Naive thymus-derived CD4-positive, alpha-beta T cell (primary cell): ENCODE data around the gene CLBA1. TPM values are rescaled to one million over a fixed set of nuclear protein-coding genes. Genes with fewer than 3 reads are reported as not detected.
"Not testable (repeated sequence)": the region's sequence is repeated elsewhere in the genome, so short reads cannot be mapped to it uniquely, and the experiment has no call there.

Experiments used
- ATAC-seq: fragments of 150-1000 bp; cut with Tn5 transposase; 2 replicates; pipeline ENCODE4 v1.10.0; 2021; ENCODE audit warnings: mild to moderate bottlenecking, moderate library complexity
- CTCF ChIA-PET: fragments of 350-600 bp; sonication (Branson Sonifier 250); formaldehyde crosslinking; loops from one replicate; lab custom pipeline; 2021; ENCODE audit warnings: antibody characterized with exemption; lab: Charles Lee
- POLR2A ChIA-PET: fragments of 350-600 bp; sonication (Branson Sonifier 250); formaldehyde crosslinking; loops from one replicate; lab custom pipeline; 2021; ENCODE audit warnings: antibody characterized with exemption, inconsistent platforms; lab: Charles Lee
- DNase-seq, 9 donors: peaks; one replicate each; pipeline versions ENCODE4 v3.0.0 to v3.0.0-alpha.2; 2020 to 2022; ENCODE audit warnings: mixed read lengths in 1 of 9
- H3K27ac ChIP-seq: one replicate; pipeline ENCODE4 v1.7.0; 2013; ENCODE audit warnings: mild to moderate bottlenecking, low read depth, low read length, moderate library complexity
- H3K27me3 ChIP-seq, 2 donors: one replicate each; pipeline ENCODE4 v1.7.0; 2013; ENCODE audit warnings: low read length in 2 of 2, mild to moderate bottlenecking in 2 of 2, moderate library complexity in 2 of 2; ENCODE audit not compliant: control insufficient read depth in 2 of 2, insufficient read depth in 2 of 2
- H3K36me3 ChIP-seq, 3 experiments: 1 replicate in 2 of 3; 2 replicates in 1 of 3; pipeline ENCODE4 v1.7.0; 2013; ENCODE audit warnings: low read length in 3 of 3, mild to moderate bottlenecking in 3 of 3, moderate library complexity in 1 of 3; ENCODE audit not compliant: insufficient read depth in 3 of 3, control insufficient read depth in 2 of 3
- H3K4me1 ChIP-seq, 2 donors: one replicate each; pipeline ENCODE4 v1.7.0; 2013; ENCODE audit warnings: low read length in 2 of 2, mild to moderate bottlenecking in 2 of 2, moderate library complexity in 1 of 2; ENCODE audit not compliant: control insufficient read depth in 2 of 2, insufficient read depth in 2 of 2
- H3K4me3 ChIP-seq: 2 replicates; pipeline ENCODE4 v1.7.0; 2013; ENCODE audit warnings: mild to moderate bottlenecking, low read length
- H3K9me3 ChIP-seq, 3 experiments: 1 replicate in 2 of 3; 2 replicates in 1 of 3; pipeline ENCODE4 v1.7.0; 2013; ENCODE audit warnings: low read length in 3 of 3; ENCODE audit not compliant: control insufficient read depth in 2 of 3
- H3K27ac Mint-ChIP-seq, 9 donors: one replicate each; pipeline ENCODE4 v1.8.0; 2020 to 2022; ENCODE audit warnings: mixed read lengths in 9 of 9, mild to moderate bottlenecking in 8 of 9, moderate library complexity in 5 of 9, inconsistent platforms in 2 of 9
- H3K27me3 Mint-ChIP-seq, 5 donors: one replicate each; pipeline ENCODE4 v1.8.0; 2021 to 2022; ENCODE audit warnings: mixed read lengths in 5 of 5, mild to moderate bottlenecking in 1 of 5
- H3K36me3 Mint-ChIP-seq, 5 donors: one replicate each; pipeline ENCODE4 v1.8.0; 2020 to 2022; ENCODE audit warnings: mixed read lengths in 5 of 5, mild to moderate bottlenecking in 3 of 5, inconsistent platforms in 1 of 5
- H3K4me1 Mint-ChIP-seq, 7 donors: one replicate each; pipeline ENCODE4 v1.8.0; 2020 to 2022; ENCODE audit warnings: mixed read lengths in 7 of 7, mild to moderate bottlenecking in 3 of 7, inconsistent platforms in 1 of 7
- H3K4me3 Mint-ChIP-seq, 10 donors: one replicate each; pipeline ENCODE4 v1.8.0; 2020 to 2022; ENCODE audit warnings: mild to moderate bottlenecking in 10 of 10, mixed read lengths in 10 of 10, moderate library complexity in 6 of 10, inconsistent platforms in 2 of 10
- H3K9me3 Mint-ChIP-seq, 11 donors: one replicate each; pipeline ENCODE4 v1.8.0; 2020 to 2022; ENCODE audit warnings: mixed read lengths in 11 of 11, mild to moderate bottlenecking in 4 of 11, inconsistent platforms in 1 of 11, moderate library complexity in 1 of 11
- intact Hi-C, 2 donors: fragments of 100-400 bp; cut with micrococcal nuclease; formaldehyde crosslinking; loops; one replicate each; pipeline ENCODE4 v1.15.1; 2023
- polyA plus RNA-seq, 2 donors: library from polyadenylated mRNA; unstranded; fragments of 300-500 nt; fragmentation: Illumina TruSeq; gene quantifications; one replicate each; pipeline ENCODE4 v1.2.3, GENCODE V29; 2021
- total RNA-seq, 6 experiments: library from RNA in 5 of 6; stranded (reverse) in 5 of 6; gene quantifications; 1 replicate in 5 of 6; 2 replicates in 1 of 6; pipeline ENCODE4 v1.2.3 and lab custom pipeline; 2021 to 2026

Gene CLBA1
- total and polyA plus RNA-seq, 7 experiments from 2014 or later = 0.26 to 2.1 (median 1.1) TPM

DNA sequence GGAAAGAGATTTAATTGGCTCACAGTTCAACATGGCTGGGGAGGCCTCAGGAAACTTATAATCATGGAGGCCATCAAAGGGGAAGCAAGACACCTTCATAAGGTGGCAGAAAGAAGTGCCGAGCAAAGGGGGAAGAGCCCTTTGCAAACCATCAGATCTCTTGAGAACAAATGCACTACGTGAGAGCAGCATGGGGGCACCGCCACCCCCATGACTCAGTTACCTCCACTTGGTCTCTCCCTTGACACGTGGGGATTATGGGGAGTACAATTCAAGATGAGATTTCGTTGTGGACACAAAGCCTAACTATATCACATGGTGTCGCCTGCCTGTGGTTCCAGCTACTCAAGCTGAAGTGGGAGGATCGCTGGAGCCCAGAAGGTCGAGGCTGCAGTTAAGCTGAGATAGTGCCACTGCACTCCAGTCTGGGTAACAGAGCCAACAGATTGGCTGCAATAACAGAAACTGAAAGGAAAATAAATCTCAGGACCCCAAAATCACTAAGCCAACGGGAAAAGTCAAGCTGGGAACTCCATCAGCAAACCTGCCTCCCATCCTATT lies 45.3 kb downstream of the CLBA1 start:
- Mint-ChIP-seq H3K36me3 (peaks cover 0 to 10% (median 0%) of the 10 kb centered on the region in 5 donors), H3K9me3 (peaks cover 0 to 2% (median 0%) of the 10 kb centered on the region in 11 donors), H3K4me1 (peaks cover 10 to 35% (median 23%) of the 10 kb centered on the region in 7 donors), H3K27ac (no peak overlapping the region), H3K4me3 (peak overlapping the region in 2 of 10 donors; percentile 47), H3K27me3 (peaks cover 0 to 7% (median 0%) of the 10 kb centered on the region in 5 donors)
- Histone ChIP-seq H3K4me1 (peaks cover 0 to 6% of the 10 kb centered on the region in 2 donors), H3K27me3 (no peaks in the 10 kb centered on the region), H3K27ac (no peak overlapping the region), H3K36me3 (no peaks in the 10 kb centered on the region), H3K4me3 (no peak overlapping the region), H3K9me3 (no peaks in the 10 kb centered on the region)
- DNase-seq (no peak), ATAC-seq (no peak)
- POLR2A ChIA-PET = interaction anchor here (0.6 to 1.7 kb wide), 2 partner anchors 10 to 12 kb away, joined by 3 to 5 read pairs; partner anchors contain the start of gene CDCA4
- CTCF ChIA-PET = no interaction called here
- intact Hi-C loops = no loop called here

DNA sequence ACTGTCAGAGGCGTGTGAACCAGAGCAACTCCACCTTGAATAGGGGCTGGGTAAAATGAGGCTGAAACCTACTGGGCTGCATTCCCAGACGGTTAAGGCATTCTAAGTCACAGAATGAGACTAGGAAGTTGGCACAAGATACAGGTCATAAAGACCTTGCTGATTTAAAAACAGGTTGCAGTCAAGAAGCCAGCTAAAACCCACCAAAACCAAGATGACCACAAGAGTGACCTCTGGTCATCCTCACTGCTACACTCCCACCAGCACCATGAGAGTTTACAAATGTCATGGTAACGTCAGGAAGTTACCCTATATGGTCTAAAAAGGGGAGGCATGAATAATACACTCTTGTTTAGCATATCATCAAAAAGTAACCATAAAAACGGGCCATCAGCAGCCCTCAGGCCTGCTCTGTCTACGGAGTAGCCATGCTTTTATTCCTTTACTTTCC lies 46.9 kb downstream of the CLBA1 start:
- H3K36me3 Mint-ChIP-seq, DNase-seq, H3K27me3 ChIP-seq, H3K36me3 ChIP-seq, H3K27ac ChIP-seq, H3K9me3 ChIP-seq, ATAC-seq, H3K4me1 ChIP-seq, intact Hi-C loops, H3K27me3 Mint-ChIP-seq, H3K9me3 Mint-ChIP-seq: not testable (repeated sequence)
- peak overlapping the region; percentile 50 for H3K4me3 ChIP-seq
- CTCF ChIA-PET = interaction anchor here (1.1 to 1.5 kb wide), 2 partner anchors 48 to 58 kb away, joined by 4 read pairs; no protein-coding TSS in a partner anchor
- Mint-ChIP-seq H3K4me1 (peaks cover 10 to 31% (median 23%) of the 10 kb centered on the region in 7 donors), H3K4me3 (peak overlapping the region in 9 of 10 donors; percentile 79 to 98 (median 95)), H3K27ac (peak overlapping the region in 5 of 9 donors; percentile 21 to 99 (median 95))
- POLR2A ChIA-PET = interaction anchor here (0.7 to 1.7 kb wide), 5 partner anchors 11 to 52 kb away, joined by 3 to 5 read pairs (median 3); partner anchors contain the start of gene CDCA4

DNA sequence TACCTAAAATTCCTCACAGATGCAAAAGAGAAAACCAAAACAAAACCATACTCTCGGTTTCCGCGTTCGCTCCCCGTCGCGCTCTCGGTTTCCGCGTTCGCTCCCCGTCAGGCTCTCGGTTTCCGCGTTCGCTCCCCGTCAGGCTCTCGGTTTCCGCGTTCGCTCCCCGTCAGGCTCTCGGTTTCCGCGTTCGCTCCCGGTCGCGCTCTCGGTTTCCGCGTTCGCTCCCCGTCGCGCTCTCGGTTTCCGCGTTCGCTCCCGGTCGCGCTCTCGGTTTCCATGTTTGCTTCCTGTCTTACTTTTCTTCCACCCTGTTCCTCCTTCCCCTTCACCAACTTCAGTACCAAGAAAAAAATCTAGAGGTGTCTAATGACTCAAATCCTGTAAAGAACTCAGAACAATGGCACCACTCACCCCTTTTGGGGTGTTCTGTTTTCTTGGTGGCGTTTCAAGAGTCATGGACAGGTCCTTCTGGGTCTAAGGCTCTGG lies 47.9 kb downstream of the CLBA1 start:
- H3K4me1 ChIP-seq, ATAC-seq, H3K9me3 Mint-ChIP-seq, H3K36me3 Mint-ChIP-seq, H3K36me3 ChIP-seq, H3K9me3 ChIP-seq, CTCF ChIA-PET, H3K27me3 ChIP-seq, H3K27me3 Mint-ChIP-seq: not testable (repeated sequence)
- intact Hi-C loops = loop anchor here in 1 of 2 donors (1.0 kb wide), 1 partner anchor 12 kb away; the partner anchor contains the start of gene CDCA4
- POLR2A ChIA-PET = interaction anchor here (1.2 to 2.8 kb wide), 2 partner anchors 13 to 26 kb away, joined by 3 to 11 read pairs; partner anchors contain the start of gene CDCA4
- DNase-seq = peak in 2 of 9 donors; percentile 12 to 29
- peaks cover 9 to 31% (median 23%) of the 10 kb centered on the region in 7 donors for H3K4me1 Mint-ChIP-seq
- peak overlapping the region; percentile 65 to 99 (median 94) for H3K27ac Mint-ChIP-seq
- H3K27ac ChIP-seq = peak overlapping the region; percentile 66
- peak overlapping the region; percentile 50 for H3K4me3 ChIP-seq
- peak overlapping the region; percentile 76 to 98 (median 94) for H3K4me3 Mint-ChIP-seq

DNA sequence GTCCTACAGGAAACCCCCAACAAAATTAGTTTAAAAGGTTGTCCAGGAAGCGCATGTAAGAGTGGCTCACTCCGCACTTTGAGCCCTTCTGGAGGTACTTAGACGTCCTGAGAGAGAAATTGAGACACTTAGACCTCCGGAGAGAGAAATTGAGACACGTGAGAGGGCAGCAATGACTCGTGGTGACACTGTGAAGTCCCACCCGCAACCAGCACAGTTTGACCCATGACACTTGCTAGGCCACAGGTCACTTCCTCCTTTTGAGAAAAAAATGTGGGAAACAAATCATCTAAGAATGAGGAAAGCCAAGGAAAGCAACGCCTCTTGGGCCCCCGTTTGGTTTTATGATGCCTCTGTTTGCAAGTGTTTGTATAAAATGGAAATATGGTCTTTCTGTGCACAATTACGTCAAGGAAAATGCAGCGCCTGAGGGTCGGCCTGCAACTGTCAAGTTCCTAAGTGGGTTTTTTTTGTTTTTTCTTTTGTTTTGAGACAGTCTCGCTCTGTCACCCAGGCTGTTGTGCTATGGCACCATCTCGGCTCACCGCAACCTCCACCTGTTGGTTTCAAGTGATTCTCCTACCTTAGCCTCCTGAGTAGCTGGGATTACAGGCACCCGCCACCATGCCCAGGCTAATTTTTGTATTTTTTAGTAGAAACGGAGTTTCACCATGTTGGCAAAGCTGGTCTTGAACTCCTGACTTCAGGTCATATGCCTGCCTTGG lies 48.9 kb downstream of the CLBA1 start:
- H3K36me3 Mint-ChIP-seq = peaks cover 0 to 4% (median 0%) of the 10 kb centered on the region in 5 donors
- DNase-seq (no peak), ATAC-seq (peak; percentile 60)
- peak overlapping the region in 8 of 9 donors; percentile 82 to 99 (median 94) for H3K27ac Mint-ChIP-seq
- peak overlapping the region in 9 of 10 donors; percentile 79 to 98 (median 95) for H3K4me3 Mint-ChIP-seq
- intact Hi-C loops = no loop called here
- no peaks in the 10 kb centered on the region for H3K36me3 ChIP-seq
- peaks cover 9 to 31% (median 23%) of the 10 kb centered on the region in 7 donors for H3K4me1 Mint-ChIP-seq
- H3K4me1 ChIP-seq = peaks cover 0 to 6% of the 10 kb centered on the region in 2 donors
- no peak overlapping the region for H3K4me3 ChIP-seq
- peaks cover 0 to 1% (median 0%) of the 10 kb centered on the region in 11 donors for H3K9me3 Mint-ChIP-seq
- peaks cover 0 to 7% (median 0%) of the 10 kb centered on the region in 5 donors for H3K27me3 Mint-ChIP-seq
- POLR2A ChIA-PET = interaction anchor here (0.6 to 2.8 kb wide), 5 partner anchors 9 to 1348 kb away, joined by 3 to 11 read pairs (median 3); partner anchors contain the start of gene CDCA4
- CTCF ChIA-PET = interaction anchor here (1.2 kb wide), 1 partner anchor 10 kb away, joined by 8 read pairs; no protein-coding TSS in a partner anchor
- H3K27ac ChIP-seq = no peak overlapping the region
- H3K9me3 ChIP-seq = no peaks in the 10 kb centered on the region
- H3K27me3 ChIP-seq = no peaks in the 10 kb centered on the region

DNA sequence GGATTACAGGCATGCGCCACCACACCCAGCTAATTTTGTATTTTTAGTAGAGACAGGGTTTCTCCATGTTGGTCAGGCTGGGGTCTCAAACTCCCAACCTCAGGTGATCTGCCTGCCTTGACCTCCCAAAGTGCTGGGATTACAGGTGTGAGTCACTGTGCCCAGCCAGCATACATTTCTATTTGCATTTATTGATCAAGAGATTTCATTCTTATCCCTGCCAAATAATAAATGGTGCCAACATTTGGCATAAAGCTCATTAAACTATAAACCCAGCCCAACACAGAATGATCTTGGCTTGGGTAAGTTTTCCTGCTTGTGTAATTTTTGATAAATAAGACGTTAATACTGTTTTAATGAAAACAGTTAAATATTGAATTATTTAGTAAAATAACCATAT lies 50.0 kb downstream of the CLBA1 start:
- ATAC-seq, H3K27ac Mint-ChIP-seq, H3K9me3 Mint-ChIP-seq, H3K4me3 ChIP-seq, H3K27ac ChIP-seq, H3K27me3 ChIP-seq, H3K9me3 ChIP-seq, H3K4me3 Mint-ChIP-seq, intact Hi-C loops, DNase-seq, H3K4me1 ChIP-seq, H3K36me3 Mint-ChIP-seq, H3K27me3 Mint-ChIP-seq, H3K36me3 ChIP-seq: not testable (repeated sequence)
- ChIA-PET CTCF (interaction anchor here (0.6 to 1.2 kb wide), 4 partner anchors 9 to 237 kb away, joined by 3 to 8 read pairs (median 4); no protein-coding TSS in a partner anchor), POLR2A (interaction anchor here (0.6 to 2.8 kb wide), 5 partner anchors 8 to 22 kb away, joined by 3 to 11 read pairs (median 4); partner anchors contain the start of gene CDCA4)
- peaks cover 9 to 29% (median 23%) of the 10 kb centered on the region in 7 donors for H3K4me1 Mint-ChIP-seq

DNA sequence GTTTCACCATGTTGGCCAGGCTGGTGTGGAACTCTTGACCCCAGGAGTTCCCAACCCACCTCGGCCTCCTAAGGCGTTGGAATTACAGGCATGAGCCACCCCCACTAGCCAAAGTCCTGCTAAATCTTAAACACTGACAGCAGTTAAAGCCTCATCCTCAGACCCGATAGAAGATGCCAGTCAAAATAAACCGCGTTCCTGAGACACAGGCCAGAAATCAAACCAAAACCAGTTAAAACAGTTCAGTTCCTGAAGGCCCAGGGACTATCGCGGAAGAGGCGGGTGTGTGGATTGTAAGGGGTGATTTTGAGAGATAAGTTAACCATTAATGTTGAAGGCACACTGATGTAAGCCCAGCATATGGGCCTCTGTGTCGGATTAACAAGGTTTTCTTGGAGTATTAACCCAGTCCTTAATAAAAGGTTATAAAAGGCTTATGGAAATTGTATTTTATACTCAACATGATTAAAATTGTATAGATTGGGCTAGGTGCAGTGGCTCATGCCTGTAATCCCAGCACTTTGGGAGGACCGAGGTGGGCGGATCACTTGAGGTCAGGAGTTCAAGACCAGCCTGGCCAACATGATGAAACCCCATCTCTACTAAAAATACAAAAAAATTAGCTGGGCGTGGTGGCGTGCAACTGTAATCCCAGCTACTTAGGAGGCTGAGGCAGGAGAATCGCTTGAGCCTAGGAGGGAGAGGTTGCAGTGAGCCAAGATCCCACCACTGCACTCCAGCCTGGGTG lies 54.0 kb downstream of the CLBA1 start:
- Mint-ChIP-seq H3K4me3 (no peak overlapping the region), H3K27me3 (peaks cover 0 to 3% (median 0%) of the 10 kb centered on the region in 5 donors), H3K4me1 (peaks cover 0 to 5% (median 1%) of the 10 kb centered on the region in 7 donors), H3K36me3 (peaks cover 0 to 1% (median 0%) of the 10 kb centered on the region in 5 donors), H3K9me3 (peaks cover 0 to 1% (median 0%) of the 10 kb centered on the region in 11 donors), H3K27ac (no peak overlapping the region)
- Histone ChIP-seq H3K9me3 (no peaks in the 10 kb centered on the region), H3K4me3 (no peak overlapping the region), H3K27me3 (no peaks in the 10 kb centered on the region), H3K27ac (no peak overlapping the region), H3K4me1 (no peaks in the 10 kb centered on the region), H3K36me3 (no peaks in the 10 kb centered on the region)
- no peak for DNase-seq
- no peak for ATAC-seq
- intact Hi-C loops = no loop called here
- ChIA-PET POLR2A (no interaction called here), CTCF (no interaction called here)
